Retinal pigment epithelial cell (primary cell): ENCODE data around the gene SLIT2.

Experiments
- DNase-seq: peaks from one replicate; pipeline ENCODE4 v3.0.0-alpha.2; 2010; ENCODE audit warnings: low read depth
- H3K4me3 ChIP-seq: 2 replicates; pipeline ENCODE4 v1.5.1; 2011; ENCODE audit warnings: mild to moderate bottlenecking, low read length, control low read depth, moderate library complexity
- CTCF ChIP-seq: conservative IDR thresholded peaks from 2 replicates; pipeline ENCODE4 v1.5.1; 2011; ENCODE audit warnings: low read depth, low read length, control low read depth, inconsistent platforms

Gene SLIT2

GRCh38 chr4:20298986-20299385 lies 47.3 kb downstream of the SLIT2 start:
- H3K4me3 ChIP-seq = no peak overlapping the region
- DNase-seq = no peak
- no peak for TF ChIP-seq CTCF

DNA sequence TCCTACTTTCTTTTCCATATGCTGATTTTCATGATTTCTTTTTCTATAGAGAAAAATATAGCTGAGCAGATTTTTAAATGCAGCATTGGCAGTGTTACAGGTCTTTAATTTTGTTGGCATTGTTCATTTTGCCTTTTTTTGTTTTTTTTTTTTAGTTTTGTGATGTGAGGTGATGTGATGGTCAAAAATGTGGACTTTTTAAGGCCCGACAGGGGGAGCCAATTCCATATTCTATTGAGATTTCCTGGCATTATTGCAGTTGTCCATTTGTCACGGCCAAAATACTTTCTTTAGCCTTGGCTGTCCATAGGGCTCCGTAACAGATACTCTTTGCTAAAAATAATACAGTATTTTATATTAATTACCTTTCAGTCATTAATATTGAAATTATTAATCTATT lies 47.8 kb downstream of the SLIT2 start:
- DNase-seq = no peak
- H3K4me3 ChIP-seq = no peak overlapping the region
- TF ChIP-seq CTCF = peak; percentile 55

- DNase-seq = no peak
Measured at GRCh38 chr4:20301161-20301560, 49.5 kb downstream of the SLIT2 start.

More at GRCh38 chr4:20301161-20301560, 49.5 kb downstream of the SLIT2 start:
- H3K4me3 ChIP-seq = no peak overlapping the region
- TF ChIP-seq CTCF = no peak
